Heart right ventricle (tissue), 16 donors: Measurements from ENCODE around the gene CXCR5. TPM values are rescaled to one million over a fixed set of nuclear protein-coding genes. Genes with fewer than 3 reads are reported as not detected.

Experiments used
- ATAC-seq, 8 donors: fragments of 200-7000 bp; cut with Tn5 transposase; one replicate each; pipeline ENCODE4 v1.9.1; 2020; ENCODE audit warnings: mild to moderate bottlenecking in 8 of 8, moderate library complexity in 8 of 8, moderate number of reproducible peaks in 1 of 8
- DNase-seq, 2 donors: peaks; one replicate each; pipeline ENCODE4 v3.0.0-alpha.2; 2020
- H3K27ac ChIP-seq, 10 donors: fragments of 200-600 bp; sonication (generic) in 2 of 10; one replicate each; pipeline versions ENCODE4 v1.5.0 to v1.8.0; 2020 to 2022; ENCODE audit warnings: mild to moderate bottlenecking in 3 of 10
- H3K27me3 ChIP-seq, 7 donors: fragments of 200-600 bp; one replicate each; pipeline ENCODE4 v1.8.0; 2021 to 2022; ENCODE audit warnings: mild to moderate bottlenecking in 2 of 7
- H3K36me3 ChIP-seq, 9 donors: fragments of 200-600 bp; sonication (generic) in 1 of 9; one replicate each; pipeline versions ENCODE4 v1.5.0 to v1.8.0; 2020 to 2022; ENCODE audit warnings: mild to moderate bottlenecking in 2 of 9
- H3K4me1 ChIP-seq, 9 donors: fragments of 200-600 bp; sonication (generic) in 1 of 9; one replicate each; pipeline versions ENCODE4 v1.5.0 to v1.8.0; 2020 to 2022; ENCODE audit warnings: mild to moderate bottlenecking in 4 of 9
- H3K4me3 ChIP-seq, 10 donors: fragments of 200-600 bp; sonication (generic) in 2 of 10; one replicate each; pipeline versions ENCODE4 v1.5.0 to v1.8.0; 2020 to 2022; ENCODE audit warnings: mild to moderate bottlenecking in 7 of 10, moderate library complexity in 2 of 10
- H3K9me3 ChIP-seq, 11 donors: fragments of 200-600 bp in 10 of 11; sonication (generic) in 2 of 11; one replicate each; pipeline versions ENCODE4 v1.5.0 to v1.8.0; 2013 to 2022; ENCODE audit warnings: mild to moderate bottlenecking in 2 of 11, control low read depth in 1 of 11, moderate library complexity in 1 of 11
- WGBS, 2 donors: extraction: QIAGEN DNeasy Blood & Tissue Kit; methylation state at CpG; one replicate each; pipeline ENCODE4 v1.1.7; 2013; ENCODE audit warnings: inconsistent platforms in 1 of 2; 5-methylcytosine and 5-hydroxymethylcytosine counted together
- intact Hi-C, 10 donors: fragments of 100-400 bp; cut with DNase I; formaldehyde crosslinking; loops; one replicate each; pipeline versions ENCODE4 v1.11.1 to v1.14.2; 2022
- polyA plus RNA-seq, 2 donors: library from polyadenylated mRNA; stranded (reverse); fragments of 200-250 nt; gene quantifications; one replicate each; pipeline ENCODE4 v1.2.3, GENCODE V29; 2013
- total RNA-seq, 10 donors: library from RNA; stranded (reverse); fragmentation: NEBNext Ultra II Directional in 3 of 10; extraction: Animal tissue kit (Norgen Biotek cat#: 25700) in 3 of 10; gene quantifications; one replicate each; pipeline versions ENCODE4 v1.2.1 to v1.2.4, GENCODE V29; 2021 to 2023
- TF ChIP-seq, protein P1 (sequence below), 9 donors: fragments of 200-600 bp; sonication (generic) in 2 of 9; IDR thresholded peaks; one replicate each; pipeline versions ENCODE4 v1.5.0 to v1.8.0; 2021 to 2022; ENCODE audit warnings: antibody characterized with exemption in 9 of 9, mild to moderate bottlenecking in 5 of 9, moderate library complexity in 1 of 9
- donor health status: Arrhythmogenic right ventricular cardiomyopathy.
- donor health status: ischemic (EF 13 %, LVEDD 7.1; RV severe dilation, severe dysfunction).
- donor health status: healthy with polysubstance abuse.
- donor health status: DM: no; HTN: yes; CAD: no.
- donor health status: DM: no; HTN: no; CAD: no.
- donor health status: ischemic (EF 25% LVEDD 6.9; RV normal size, moderate dysfunction).
- donor health status: ischemic (EF 25% LVEDD 5.7; RV mildly dilated, moderate dysfunction).
- donor health status: healthy.
- donor health status: DM: yes; HTN: yes; CAD: no.
- donor health status: Ischemic cardiomyopathy.
- donor health status: ischemic (EF 35%, LVEDD 5.7; RV mildly dilated, moderate dysfunction).
- donor health status: nonischemic (EF 11% LVEDD 7.7; RV severe dilation, severe dysfunction).
- donor health status: DM: yes; HTN: yes; CAD: no.
- donor health status: PGD.
- donor health status: ischemic (EF 29% LVEDD 5.4; RV normal size, mild dysfunction).
- donor health status: nonischemic (EF 23%, LVEDD 6.1; RV moderate dilation, normal function).

CXCR5 gene
- total and polyA plus RNA-seq, 12 donors = 0.16 to 0.58 (median 0.22) TPM; not detected in 9

DNA sequence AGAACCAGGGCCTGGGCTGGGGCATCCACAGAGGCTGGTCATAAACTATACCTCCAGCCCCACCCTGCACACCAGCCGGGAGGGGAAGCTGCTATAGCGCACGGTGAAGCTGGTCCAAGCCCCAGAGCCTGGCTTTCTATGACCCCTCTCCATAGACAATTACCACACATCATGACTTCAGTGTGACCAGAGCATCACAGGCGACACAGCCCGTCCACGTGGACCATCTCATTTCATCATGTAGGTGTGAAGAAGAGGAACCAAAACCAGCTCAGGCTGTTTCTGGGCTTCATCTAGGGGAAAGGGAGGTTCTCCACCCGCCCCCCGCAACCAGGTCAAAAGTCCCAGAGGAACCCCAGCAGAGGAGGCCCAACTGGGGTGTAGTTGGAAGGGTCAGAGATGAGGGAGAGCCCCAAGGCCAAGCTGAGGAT is 3.0 kb downstream of the CXCR5 start:
- intact Hi-C loops = no loop called here
- no peak for DNase-seq
- no peaks in the 10 kb centered on the region for H3K9me3 ChIP-seq

DNA sequence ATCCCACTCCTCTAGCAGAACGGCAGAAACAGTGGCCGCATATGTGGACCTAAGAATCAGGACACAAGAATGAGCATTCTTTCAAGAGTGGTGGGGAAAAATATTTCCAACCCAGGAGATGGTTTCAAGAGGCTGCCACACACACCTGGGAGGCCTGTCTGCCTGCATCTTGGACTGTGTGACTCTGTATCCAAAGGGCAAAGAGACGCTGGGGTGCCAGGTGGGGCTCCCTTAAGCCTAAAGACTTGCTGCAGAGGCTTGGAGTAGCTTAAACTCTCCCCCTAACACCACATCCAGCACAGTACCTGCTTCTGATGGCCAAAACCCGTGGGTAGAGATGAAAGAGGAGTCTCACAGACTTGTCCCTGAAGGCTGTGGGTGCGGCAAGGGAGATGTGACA is 3.5 kb downstream of the CXCR5 start:
- intact Hi-C loops = no loop called here
- peak in 2 of 8 donors; percentile 4 to 14 for ATAC-seq
- Histone ChIP-seq H3K4me3 (no peak overlapping the region), H3K27ac (peak overlapping the region in 7 of 10 donors; percentile 9 to 62 (median 48)), H3K9me3 (no peaks in the 10 kb centered on the region), H3K36me3 (no peaks in the 10 kb centered on the region), H3K27me3 (no peaks in the 10 kb centered on the region), H3K4me1 (peaks cover 13 to 38% (median 28%) of the 10 kb centered on the region in 9 donors)
- TF ChIP-seq, protein P1, sequence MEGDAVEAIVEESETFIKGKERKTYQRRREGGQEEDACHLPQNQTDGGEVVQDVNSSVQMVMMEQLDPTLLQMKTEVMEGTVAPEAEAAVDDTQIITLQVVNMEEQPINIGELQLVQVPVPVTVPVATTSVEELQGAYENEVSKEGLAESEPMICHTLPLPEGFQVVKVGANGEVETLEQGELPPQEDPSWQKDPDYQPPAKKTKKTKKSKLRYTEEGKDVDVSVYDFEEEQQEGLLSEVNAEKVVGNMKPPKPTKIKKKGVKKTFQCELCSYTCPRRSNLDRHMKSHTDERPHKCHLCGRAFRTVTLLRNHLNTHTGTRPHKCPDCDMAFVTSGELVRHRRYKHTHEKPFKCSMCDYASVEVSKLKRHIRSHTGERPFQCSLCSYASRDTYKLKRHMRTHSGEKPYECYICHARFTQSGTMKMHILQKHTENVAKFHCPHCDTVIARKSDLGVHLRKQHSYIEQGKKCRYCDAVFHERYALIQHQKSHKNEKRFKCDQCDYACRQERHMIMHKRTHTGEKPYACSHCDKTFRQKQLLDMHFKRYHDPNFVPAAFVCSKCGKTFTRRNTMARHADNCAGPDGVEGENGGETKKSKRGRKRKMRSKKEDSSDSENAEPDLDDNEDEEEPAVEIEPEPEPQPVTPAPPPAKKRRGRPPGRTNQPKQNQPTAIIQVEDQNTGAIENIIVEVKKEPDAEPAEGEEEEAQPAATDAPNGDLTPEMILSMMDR (IDR thresholded peaks at IDR 0.05) = no peak
- DNase-seq = no peak
- 75 to 82% methylated on average over 5 of the region's 5 CpGs for WGBS, 2 donors

More for the DNA sequence above, 3.0 kb downstream of the CXCR5 start:
- 88 to 89% methylated on average over 8 of the region's 8 CpGs for WGBS, 2 donors
- TF ChIP-seq, protein P1 (IDR thresholded peaks at IDR 0.05) = no peak
- peaks cover 13 to 34% (median 28%) of the 10 kb centered on the region in 9 donors for H3K4me1 ChIP-seq
- no peaks in the 10 kb centered on the region for H3K27me3 ChIP-seq
- no peak overlapping the region for H3K27ac ChIP-seq
- H3K4me3 ChIP-seq = no peak overlapping the region
- no peak for ATAC-seq
- no peaks in the 10 kb centered on the region for H3K36me3 ChIP-seq

DNA sequence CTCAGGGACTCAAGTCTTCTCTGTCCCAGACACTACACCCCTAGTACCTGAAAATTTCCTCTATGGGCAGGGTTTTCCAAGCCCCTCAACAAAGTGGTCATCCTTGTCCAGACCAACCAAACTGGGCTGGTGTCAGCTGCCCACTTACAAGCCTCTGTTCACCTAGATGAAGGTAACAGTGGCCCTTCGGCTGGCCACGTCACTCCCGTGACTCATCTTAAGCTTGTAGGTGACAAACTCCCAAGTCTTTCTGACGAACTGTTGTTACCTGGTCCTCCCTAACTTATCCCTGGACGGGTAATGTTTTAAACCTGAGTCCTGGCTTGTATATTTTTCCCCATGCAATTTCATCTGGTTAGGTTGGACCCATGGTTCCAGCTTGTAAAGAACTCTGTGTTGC is 4.7 kb downstream of the CXCR5 start:
- intact Hi-C loops = no loop called here
- no peaks in the 10 kb centered on the region for H3K9me3 ChIP-seq
- H3K4me1 ChIP-seq = peaks cover 13 to 34% (median 28%) of the 10 kb centered on the region in 9 donors
- H3K4me3 ChIP-seq = no peak overlapping the region
- no peaks in the 10 kb centered on the region for H3K27me3 ChIP-seq
- H3K27ac ChIP-seq = peak overlapping the region in 4 of 10 donors; percentile 23 to 62 (median 56)
- 92% methylated on average over 5 of the region's 5 CpGs for whole genome bisulfite sequencing, 2 donors
- DNase-seq = no peak
- TF ChIP-seq, protein P1 (IDR thresholded peaks at IDR 0.05) = no peak
- H3K36me3 ChIP-seq = no peaks in the 10 kb centered on the region
- ATAC-seq = no peak

DNA sequence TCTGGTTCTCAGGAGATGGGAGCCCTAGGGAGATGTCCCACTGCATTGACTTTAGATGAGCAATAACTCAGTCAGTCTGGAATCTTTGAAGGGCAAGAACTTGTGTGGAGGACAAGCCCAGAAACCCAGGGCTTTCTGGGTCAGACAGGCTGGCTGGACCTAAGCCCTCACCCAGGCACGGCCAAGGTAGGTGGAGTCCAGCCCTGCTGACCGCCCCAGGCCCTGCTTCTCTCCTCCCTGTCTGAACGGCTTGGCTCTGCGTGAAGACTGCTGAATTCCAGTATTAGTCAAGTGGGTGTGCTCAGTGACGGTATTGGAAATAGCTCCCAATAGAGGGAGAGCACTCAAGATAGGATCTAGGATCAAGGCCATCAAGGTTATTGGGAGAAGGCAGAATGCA is 6.1 kb downstream of the CXCR5 start:
- Histone ChIP-seq H3K4me1 (peaks cover 13 to 34% (median 28%) of the 10 kb centered on the region in 9 donors), H3K4me3 (no peak overlapping the region), H3K27me3 (no peaks in the 10 kb centered on the region), H3K9me3 (no peaks in the 10 kb centered on the region), H3K27ac (peak overlapping the region in 7 of 10 donors; percentile 7 to 67 (median 37)), H3K36me3 (no peaks in the 10 kb centered on the region)
- DNase-seq (peak; percentile 59 to 73), ATAC-seq (peak; percentile 68 to 91 (median 84))
- intact Hi-C loops = loop anchor here in 4 of 10 donors (5.0 to 10.0 kb wide), 4 partner anchors 43 to 95 kb away; partner anchors contain the start of gene DDX6 (in 1 of the 4)
- WGBS, 2 donors = 51 to 65% methylated on average over 5 of the region's 5 CpGs
- TF ChIP-seq, protein P1 (IDR thresholded peaks at IDR 0.05) = no peak
